AG04450 (cell line): Measurements from ENCODE around the gene SUPT16H. TPM values are rescaled to one million over a fixed set of nuclear protein-coding genes. Genes with fewer than 3 reads are reported as not detected.
A peak's percentile ranks its signal among the peaks of the same experiment; 100 is the strongest.

Source experiments
- CTCF ChIA-PET: fragments of 300-600, 350-600 bp; formaldehyde crosslinking; extraction: SDS; loops from one replicate; lab custom pipeline; 2022; ENCODE audit warnings: antibody characterized with exemption, inconsistent platforms; lab: Charles Lee
- POLR2A ChIA-PET: fragments of 350-600 bp; formaldehyde crosslinking; extraction: SDS; loops from one replicate; lab custom pipeline; 2021; ENCODE audit warnings: antibody characterized with exemption, inconsistent platforms; lab: Yijun Ruan, JAX
- DNase-seq: peaks from one replicate; pipeline ENCODE4 v3.0.0-alpha.2; 2011; ENCODE audit warnings: low read depth, low spot score
- H3K27ac ChIP-seq: one replicate; pipeline ENCODE4 v1.5.1; 2012; ENCODE audit warnings: low read depth, low read length, control low read depth
- H3K27me3 ChIP-seq: one replicate; pipeline ENCODE4 v1.6.0; 2012; ENCODE audit warnings: low read length; ENCODE audit not compliant: control insufficient read depth, insufficient read depth
- H3K4me3 ChIP-seq: 2 replicates; pipeline ENCODE4 v1.5.1; 2011; ENCODE audit warnings: mild to moderate bottlenecking, low read depth, low read length, control low read depth
- H3K9me3 ChIP-seq: 2 replicates; pipeline ENCODE4 v1.5.1; 2012; ENCODE audit warnings: low read length; ENCODE audit not compliant: control insufficient read depth, insufficient read depth
- CTCF ChIP-seq: IDR thresholded peaks from 2 replicates; pipeline ENCODE4 v1.5.1; 2011; ENCODE audit warnings: low read depth, low read length, control low read depth, inconsistent platforms
- polyA plus RNA-seq: library from polyadenylated mRNA; depleted of rRNA; stranded (reverse); fragments of >200 nt; gene quantifications from 2 replicates; pipeline ENCODE4 v1.2.3, GENCODE V29; 2011

The SUPT16H gene
- polyA plus RNA-seq, 1 experiment = 70.7 TPM

- POLR2A ChIA-PET = no interaction called here
- H3K4me3 ChIP-seq = no peak overlapping the region
- CTCF ChIA-PET = interaction anchor here (0.6 to 1.5 kb wide), 5 partner anchors 17 to 376 kb away, joined by 3 to 6 read pairs (median 3); no protein-coding TSS in a partner anchor
- no peak for DNase-seq
- no peak for TF ChIP-seq CTCF
- no peaks in the 10 kb centered on the region for H3K9me3 ChIP-seq
- H3K27ac ChIP-seq = no peak overlapping the region
- H3K27me3 ChIP-seq = no peaks in the 10 kb centered on the region
Observed at GRCh38 chr14:21347201-21347600, 36.6 kb downstream of the SUPT16H start.

GRCh38 chr14:21346532-21347135 lies 37.2 kb downstream of the SUPT16H start:
- ChIA-PET POLR2A (no interaction called here), CTCF (interaction anchor here (0.6 to 1.5 kb wide), 6 partner anchors 36 to 376 kb away, joined by 3 to 6 read pairs (median 3); no protein-coding TSS in a partner anchor)
- no peak for TF ChIP-seq CTCF
- no peak overlapping the region for H3K4me3 ChIP-seq
- H3K9me3 ChIP-seq = no peaks in the 10 kb centered on the region
- peaks cover 3% of the 10 kb centered on the region for H3K27me3 ChIP-seq
- DNase-seq = peak; percentile 39
- peak overlapping the region; percentile 52 for H3K27ac ChIP-seq

GRCh38 chr14:21343035-21343794 lies 40.6 kb downstream of the SUPT16H start:
- H3K4me3 ChIP-seq = no peak overlapping the region
- POLR2A ChIA-PET = no interaction called here
- H3K27me3 ChIP-seq = peaks cover 3% of the 10 kb centered on the region
- no peak overlapping the region for H3K27ac ChIP-seq
- DNase-seq = no peak
- no peaks in the 10 kb centered on the region for H3K9me3 ChIP-seq
- TF ChIP-seq CTCF = no peak
- CTCF ChIA-PET = no interaction called here

- CTCF ChIA-PET = no interaction called here
- Histone ChIP-seq H3K4me3 (no peak overlapping the region), H3K27me3 (peaks cover 16% of the 10 kb centered on the region), H3K9me3 (no peaks in the 10 kb centered on the region), H3K27ac (no peak overlapping the region)
- TF ChIP-seq CTCF = no peak
- POLR2A ChIA-PET = no interaction called here
- DNase-seq = no peak
Observed at GRCh38 chr14:21334202-21334906, 49.5 kb downstream of the SUPT16H start.
